AG20443 (cell line): ENCODE data around the gene TCF4.

Experiments
- DNase-seq: peaks from one replicate; pipeline ENCODE4 v3.0.0; 2012; ENCODE audit warnings: low spot score, mixed read lengths

The TCF4 gene

DNA sequence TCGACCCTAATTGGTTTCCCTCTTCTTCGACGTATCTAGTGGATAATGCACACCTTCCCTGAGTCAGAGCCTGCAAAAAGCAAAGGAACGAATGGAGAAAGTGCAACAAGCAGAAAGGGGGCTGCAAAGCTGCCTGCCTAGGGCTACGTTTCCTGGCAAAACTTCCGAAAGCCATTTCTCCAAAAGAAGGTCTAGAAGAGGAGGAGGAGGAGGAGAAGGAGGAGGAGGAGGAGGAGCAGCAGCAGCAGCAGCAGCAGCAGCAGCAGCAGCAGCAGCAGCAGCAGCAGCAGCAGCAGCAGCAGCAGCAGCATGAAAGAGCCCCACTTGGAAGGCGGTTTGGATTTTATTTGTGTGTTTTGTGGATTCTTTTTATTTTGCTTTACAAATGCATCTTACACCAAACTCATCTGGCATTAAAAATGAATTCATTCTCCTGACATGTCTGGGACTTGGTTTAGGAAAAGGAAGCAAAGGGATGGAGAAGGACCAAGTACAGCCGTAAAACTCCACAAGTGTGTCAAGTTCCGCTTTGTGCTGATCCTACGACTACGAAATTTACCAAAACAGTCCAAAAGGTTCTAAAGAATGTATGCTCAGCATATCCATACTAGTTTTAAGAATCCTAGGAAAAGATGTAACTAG, 2.0 kb downstream of the TCF4 start:
- DNase-seq, result no peak

DNA sequence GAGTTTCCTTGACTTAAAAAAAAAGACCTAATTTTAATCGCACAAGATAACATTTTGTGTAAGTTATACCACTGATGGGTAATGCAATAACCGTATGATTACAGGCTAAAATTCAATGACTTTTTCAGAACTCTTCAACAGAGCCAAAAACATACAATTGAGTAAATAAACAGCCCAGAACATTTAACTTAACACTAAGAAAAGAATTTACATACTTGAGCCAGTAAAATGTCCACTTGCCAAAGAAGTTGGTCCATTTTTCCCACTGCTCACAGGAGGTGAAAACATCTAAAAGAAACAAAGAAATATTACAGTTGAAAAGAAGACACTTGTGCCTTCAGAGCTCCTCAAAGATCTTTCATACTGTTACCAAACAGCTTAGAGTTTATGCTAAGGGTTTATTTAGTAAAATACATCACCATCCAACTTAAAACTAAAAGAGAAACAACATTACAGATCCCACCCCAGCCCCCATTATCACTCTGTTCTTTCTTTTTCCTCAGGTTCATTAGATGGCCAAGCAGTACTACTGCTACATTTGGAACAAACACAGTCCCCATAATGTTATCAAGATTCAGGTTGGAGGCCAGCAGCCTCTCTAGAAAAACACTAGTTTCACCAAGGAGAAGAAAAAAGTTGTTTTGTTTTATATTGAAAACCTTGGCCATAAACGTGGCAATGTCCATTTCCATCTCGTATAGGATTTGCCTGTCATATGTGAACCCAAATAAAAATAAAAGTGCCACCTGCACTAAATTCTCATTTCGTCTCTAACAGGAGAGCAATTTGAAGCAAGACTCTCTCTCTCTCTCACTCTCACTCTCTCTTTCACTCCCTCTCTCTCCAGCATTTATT, 2.7 kb downstream of the TCF4 start:
- DNase-seq, result no peak

DNA sequence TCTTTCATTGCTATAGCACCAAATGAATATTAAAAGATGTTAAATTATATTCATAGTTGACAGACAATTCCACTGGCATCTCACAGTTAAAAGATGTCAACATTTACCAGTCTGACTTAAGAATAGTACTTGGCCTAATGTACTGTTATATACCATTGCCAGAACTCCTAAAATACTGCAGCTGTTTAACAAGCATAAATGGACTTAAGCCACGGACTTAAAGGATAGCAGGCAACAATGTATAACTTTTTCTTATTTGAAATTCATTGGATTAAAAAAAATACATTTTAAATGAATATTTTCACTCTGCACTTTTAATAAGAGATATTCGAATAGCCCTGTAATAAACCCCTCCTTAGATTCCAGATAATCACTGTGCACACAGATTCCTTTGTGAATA, 3.8 kb downstream of the TCF4 start:
- DNase-seq, result no peak

DNA sequence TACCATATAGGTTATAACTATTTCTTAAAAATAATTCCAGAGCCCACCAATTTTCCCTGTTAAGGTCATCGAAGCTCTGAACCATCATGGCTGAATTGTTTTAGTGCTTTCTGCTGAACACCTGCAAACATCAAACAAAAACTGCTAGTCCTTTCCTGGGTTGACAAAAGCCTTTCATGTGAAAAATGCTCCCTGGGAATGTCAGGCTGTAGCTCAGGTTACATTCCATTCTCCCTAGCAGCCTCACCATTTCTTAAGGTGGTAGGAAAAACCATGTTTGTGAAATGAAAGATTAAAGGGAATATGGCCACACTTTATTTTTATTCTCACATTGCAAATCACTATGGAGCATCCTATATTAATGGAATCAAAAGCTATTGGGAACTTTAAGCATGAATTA, 5.7 kb downstream of the TCF4 start:
- DNase-seq, result no peak

DNA sequence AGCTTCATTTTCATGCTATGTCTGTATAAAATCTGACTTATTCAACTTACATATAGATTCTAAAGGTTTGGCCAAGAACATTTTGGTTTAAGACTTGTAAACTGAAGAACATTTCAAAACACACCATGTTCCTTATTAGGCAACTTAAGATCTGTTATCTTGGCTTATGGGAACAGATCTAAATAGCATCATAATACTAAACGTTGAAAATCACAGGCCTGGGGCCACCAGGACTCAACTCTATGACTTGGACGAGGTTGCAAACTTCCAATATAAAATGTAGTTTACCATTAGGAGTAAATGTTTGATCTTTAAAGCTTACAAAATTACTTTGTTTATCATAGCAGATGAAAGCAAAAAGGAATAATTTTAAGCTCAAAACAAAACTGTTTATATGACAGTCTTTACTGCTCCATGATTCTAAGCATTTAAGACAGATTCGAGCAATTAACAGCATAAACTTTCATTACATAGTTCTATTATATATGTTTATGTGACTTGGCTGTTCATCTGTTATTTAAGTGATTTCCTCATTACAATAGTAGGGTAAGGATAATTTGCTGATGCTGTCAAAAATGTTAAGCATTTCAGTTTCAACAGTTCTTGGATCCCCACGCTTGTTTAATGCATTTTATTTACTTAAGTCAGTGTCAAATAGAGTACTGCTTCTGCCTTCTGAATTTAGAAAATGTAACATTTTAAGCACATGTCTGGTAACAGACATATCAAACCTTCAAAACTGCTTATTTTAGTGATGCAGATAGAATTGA, 8.3 kb downstream of the TCF4 start:
- DNase-seq, result no peak

DNA sequence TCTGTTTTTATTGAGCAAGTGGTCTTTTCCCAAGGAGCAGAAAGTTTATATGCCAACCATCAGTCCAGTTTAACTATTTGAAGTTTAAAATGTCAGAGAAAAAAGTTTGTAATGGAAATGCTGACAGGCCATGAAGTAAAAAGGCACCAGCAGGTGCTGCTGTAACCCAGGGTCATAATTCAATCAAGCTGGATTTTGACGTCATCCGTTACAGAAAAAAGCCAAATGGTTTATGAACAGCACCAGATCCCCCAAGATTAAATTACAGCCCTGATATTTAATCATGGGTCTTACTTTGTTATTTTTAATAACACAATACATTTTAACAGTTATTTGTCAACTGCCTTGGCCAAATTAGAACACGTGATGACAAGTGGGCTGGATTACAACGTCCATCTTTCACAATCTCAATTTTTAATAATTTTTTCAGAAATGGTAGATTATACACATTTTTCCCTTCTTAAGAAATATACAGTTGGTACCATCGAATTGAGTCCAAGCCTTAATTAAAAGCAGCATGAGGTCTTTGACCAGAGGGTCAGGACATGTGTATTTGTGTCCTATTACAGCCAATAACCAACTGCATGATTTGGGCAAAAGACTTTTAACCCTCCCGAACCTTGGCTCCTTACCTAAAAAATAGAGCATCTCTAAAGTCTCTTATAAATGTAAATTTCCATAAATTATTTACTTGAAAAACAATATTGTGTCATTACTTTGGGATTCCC, 10.0 kb downstream of the TCF4 start:
- DNase-seq, result no peak

DNA sequence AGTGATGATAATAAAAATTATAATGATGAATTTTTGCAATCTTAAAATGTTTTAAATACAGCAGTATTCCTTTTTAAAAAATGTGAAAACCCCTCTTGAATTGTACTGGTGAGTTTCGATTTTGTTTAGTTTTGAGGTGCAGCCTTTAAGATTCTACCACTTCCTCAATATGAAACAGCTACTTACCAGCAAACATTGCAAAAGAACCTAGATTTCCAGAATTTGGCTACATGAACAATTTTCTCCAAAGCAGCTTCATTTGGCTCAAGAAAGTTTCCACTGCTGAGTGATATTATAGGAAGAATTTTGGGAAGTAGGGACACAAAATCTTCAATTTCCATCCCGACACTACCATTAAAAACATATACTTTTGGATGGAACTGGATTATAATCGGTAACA, 12.0 kb downstream of the TCF4 start:
- DNase-seq, result no peak

DNA sequence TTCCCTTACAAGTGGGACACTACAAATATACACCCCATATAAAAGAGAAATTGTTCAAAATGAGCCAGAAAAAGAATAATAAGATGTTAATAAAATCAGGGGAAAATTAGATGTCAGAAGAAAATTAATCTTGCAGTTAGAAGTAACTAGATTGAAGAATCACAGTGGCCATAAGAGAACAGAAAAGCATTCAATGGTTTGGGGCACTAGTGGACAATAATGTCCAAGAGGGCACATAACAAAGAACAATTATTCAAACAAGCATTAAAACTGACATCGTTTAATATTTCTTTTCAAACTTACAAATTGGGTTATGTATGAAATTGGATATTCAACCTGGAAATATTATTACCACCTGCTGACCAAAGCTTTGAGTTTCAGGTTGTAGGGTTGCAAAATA, 12.9 kb downstream of the TCF4 start:
- DNase-seq, result no peak

DNA sequence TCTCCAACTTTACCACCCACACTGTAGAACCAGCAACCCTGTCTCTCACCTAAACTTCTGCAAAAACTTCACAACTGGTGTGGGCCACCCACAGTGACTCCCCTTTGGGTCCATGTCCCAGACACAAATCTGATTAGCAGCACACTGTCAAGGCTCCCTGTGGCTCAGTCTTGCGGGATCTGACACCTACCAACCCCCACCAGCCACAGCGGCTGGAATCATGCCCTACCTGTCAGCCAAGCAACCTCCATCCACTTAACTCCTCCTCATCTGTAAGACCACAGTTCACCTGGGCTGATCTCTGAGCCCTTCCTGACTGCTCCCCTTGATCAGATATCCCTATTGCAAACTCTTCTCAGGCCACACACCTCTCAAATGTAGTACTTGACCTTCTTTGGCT, 14.6 kb downstream of the TCF4 start:
- no peak for DNase-seq

DNA sequence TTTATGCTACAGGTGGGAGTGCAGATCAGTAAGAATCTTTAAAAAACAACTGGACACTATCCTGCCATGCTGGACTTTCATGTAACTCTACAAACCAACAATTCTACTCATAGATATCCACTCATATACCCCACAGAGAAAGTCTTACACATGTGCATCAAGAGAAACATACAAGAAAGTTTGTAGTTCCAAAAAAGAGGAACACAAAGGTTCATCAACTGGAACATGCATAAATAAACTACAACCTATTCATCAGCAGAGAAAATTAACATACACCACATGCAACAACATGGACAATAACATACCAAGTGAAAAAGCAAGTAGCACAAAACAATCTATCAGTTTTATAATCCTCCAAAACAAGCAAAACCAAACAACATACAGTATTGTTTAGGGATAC, 17.0 kb downstream of the TCF4 start:
- no peak for DNase-seq

DNA sequence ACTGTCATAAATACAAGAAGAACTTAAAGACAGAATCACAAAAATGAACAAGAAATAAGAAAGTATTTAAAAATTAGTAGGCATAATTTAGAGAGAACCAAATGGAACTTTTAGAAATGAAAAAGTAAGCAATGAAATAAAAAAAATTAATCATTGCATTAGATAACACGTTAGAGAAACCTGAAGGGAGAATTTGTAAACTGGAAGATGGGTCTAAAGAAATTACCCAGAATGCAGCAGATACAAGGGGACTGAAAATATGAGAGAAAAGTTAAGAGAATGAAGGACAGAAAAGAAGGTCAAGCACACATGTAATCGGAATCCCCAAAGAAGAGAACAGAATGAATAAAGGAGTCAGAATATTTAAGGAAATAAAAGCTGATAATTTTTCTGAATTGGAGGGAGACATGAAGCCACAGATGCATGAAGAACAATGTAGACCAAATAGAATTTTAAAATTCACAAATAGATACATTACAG, 21.5 kb downstream of the TCF4 start:
- no peak for DNase-seq

DNA sequence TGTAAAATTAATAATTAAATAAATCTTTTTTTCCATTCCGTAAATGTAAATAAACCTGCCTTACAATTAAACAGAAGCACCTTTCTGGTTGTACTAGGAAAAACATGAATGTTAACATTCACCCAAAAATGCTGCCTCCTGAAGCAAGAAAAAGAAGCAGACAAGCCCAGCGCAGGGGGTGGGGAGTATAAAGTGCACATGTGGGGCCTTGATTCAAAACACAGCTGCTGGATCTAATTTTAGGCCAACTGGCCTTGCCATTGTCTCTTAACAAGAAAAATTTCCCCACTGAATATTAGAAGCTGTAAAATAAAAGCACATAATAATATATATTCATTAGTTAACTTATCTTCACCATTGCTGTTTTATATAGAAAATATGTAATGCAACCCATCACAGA, 28.3 kb downstream of the TCF4 start:
- no peak for DNase-seq

DNA sequence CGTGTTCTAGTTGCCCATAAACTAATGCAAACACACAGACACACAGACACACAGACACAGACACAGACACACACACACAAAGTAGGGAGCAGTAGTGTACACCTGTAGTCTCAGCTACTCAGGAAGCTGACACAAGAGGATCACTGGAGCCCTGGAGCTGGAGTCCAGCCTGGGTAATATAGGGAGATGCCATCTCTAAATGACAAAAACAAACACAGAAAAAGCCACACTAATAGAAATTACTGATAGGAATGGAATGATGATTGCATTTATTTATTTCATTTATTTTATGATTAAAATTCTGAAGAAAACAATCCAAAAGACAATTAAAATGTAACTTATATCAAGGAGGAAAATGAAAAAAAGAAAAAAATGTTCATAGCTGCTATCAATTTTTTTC, 30.8 kb downstream of the TCF4 start:
- no peak for DNase-seq

DNA sequence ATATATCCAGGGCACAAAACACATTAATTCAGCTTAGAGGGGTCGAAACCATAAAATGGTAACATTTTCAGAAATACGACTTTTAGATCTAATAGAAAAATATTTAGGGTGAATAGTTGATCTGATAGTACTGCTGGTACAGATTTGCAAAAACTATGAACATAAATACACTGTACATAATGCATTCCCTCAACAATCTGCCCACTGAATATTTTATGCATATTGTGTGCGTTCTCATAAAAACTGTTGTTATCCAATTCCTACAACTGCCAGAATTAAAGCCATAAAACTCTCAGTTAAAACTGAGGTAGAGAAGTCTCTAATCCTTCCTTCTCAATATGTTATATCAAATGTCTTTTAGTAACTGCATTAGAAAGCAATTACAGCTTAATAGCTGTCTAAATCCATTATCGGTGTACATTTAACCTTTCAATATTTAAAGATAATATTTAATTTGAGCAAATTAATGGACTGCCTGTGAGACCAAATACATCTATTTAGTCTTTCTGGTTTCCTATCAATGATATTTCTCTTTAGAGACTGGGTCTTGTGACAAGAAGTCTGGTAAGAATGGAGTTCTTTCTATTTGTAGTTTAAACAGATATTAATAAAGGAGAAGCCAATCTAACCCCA, 32.5 kb downstream of the TCF4 start:
- DNase-seq, result no peak

DNA sequence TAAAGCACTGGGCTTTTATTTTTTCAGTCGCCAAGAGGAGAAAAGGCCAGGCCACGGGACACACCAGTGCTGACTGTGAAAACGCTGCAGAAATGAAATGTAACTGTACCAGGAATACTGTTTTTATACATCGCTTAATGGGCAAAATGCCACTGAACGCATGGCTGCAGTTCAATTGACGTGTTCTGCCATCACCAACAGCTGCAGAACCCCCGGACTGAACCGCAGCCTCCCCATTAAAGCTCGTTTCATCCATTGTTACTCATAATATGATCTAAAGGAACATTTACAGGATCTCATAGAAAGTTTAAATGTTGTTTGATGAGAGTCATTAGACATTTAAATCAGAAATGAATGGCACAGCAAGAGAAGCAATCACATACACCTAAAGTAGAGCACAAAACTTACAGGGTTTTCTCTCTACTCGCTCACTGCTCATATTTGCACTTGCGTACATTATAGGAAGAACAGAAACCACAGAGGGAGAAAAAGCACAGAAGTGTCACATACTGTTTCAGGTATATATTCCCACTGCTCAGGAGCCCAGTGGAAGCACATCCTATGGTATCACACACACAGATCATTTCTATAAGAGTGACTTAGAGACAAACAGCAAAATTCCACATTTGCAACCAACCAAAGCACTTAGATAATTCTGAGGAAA, 35.3 kb downstream of the TCF4 start:
- DNase-seq, result no peak

DNA sequence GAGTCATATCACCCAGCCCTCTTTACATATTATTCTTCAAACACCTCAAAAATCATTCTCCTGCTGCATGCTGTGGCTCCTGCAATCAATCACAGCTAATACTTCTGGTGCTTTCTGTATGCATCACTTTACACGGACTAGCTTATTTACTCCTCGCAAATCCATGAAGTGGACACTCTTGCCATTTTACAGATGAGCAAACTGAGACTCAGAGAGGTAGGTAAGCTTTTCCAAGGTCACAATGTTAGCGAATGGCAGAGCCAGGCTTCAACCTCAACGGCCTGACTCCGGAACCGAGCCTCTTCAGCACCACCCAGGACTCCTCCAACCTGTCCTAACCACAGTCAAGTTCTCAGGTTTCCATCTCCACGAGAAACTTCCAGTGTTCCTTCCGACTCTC, 36.8 kb downstream of the TCF4 start:
- no peak for DNase-seq

DNA sequence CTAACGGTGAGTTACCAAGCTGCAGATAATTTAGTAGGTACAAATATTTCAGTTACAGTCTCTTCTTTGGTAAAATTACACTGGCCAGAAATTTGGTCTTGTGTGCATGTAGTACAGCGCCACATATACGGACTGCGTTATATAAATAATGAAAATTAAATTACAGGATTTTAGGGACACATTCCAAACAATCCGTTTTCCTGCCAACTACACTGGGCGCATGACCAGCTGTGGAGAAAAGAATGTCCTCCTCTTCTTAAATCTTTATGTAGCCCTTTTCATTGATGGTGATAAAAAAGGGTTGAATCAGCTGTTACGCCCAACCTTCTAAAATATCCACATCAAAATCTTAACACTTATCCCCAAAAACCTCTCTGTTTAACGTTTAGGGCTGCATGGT, 37.5 kb downstream of the TCF4 start:
- no peak for DNase-seq

DNA sequence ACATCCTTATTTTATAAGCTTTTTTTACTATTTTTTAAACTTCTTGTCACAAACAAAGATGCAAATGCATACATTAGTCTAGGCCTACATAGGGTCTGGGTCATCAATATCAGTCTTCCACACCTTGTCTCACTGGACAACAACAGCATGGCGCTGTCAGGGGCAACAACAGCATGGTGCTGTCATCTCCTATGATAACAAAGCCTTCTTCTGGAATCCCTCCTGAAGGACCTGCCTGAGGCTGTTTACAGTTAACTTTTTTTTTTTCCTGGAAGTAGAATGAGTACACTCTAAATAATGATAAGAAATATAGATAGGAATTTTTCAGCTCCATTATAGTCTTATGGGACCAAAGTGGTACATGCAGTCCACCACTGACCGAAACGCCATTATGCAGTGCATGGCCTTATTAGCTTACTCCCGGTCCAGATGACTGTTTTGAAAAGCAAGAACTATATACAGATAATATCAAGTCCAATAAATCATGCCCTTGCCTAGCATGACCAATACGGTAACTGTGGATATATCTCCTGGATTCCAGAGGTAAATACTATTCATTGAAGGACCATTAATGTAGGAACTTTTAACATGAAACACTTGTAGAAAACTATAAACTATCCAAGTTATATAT, 38.4 kb downstream of the TCF4 start:
- no peak for DNase-seq

DNA sequence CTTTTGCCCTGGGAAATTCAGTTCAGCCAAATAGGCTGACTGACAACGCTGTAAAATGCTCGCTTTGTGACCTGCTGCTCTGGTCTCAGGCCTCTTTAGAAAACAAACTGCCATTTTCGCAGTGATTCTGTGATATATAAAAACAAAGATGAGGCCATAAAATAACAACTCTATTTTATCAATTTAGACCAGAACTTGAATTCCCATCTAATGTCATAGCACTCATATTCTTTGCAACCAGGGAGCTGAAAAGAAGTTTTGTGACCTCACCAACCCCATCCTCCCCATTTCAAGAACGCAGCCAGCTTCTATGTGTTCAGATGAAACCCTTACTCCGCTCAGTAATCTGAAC, 40.3 kb downstream of the TCF4 start:
- DNase-seq, result no peak

DNA sequence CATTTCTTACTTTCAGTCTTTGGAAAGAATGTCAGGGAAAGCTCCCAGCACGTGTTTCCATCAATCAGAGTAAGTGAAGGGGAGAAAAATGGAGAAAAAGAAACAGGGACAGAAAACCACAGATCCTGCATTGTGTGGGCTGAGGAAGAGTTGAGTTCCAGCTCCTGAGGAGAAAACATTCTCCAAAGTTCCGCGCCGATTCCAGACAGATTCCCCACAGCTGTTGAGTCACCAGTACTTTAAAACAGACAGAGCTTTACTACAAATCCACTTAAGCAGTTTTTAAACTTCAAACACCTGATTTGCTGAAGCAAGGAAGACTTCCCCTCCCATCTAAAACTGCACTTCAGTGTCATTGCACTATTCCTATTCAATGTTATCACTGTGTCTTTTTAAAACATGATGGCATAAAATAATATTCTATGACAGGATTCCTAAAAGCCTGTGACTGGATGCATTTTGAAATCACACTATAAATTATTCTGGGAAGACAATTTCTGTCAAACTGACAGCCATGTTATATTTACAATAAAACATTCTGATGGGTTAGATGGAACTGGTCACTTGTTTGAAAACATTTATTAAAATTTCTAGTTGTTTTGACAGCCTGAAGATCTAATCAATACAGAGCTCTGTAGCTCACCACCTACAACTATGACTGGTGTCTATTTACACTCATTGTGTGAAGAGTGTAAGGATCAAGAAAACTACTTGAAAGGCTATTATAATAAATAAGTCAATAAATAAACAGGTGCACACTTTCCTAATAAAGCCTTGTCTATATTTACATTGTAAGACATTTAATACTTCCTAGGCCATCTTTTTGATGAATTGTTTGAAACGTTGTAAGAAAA, 40.9 kb downstream of the TCF4 start:
- DNase-seq, result peak; percentile 70
